Nephron progenitor cell (in vitro differentiated cells): Measurements from ENCODE around the gene PMIS2.

Source experiments
- DNase-seq: peaks from one replicate; pipeline ENCODE4 v3.0.0; 2021
- H3K27ac Mint-ChIP-seq: 2 replicates; pipeline ENCODE4 v1.8.0; 2021; ENCODE audit warnings: mild to moderate bottlenecking, moderate library complexity, mixed read lengths
- H3K27me3 Mint-ChIP-seq: 2 replicates; pipeline ENCODE4 v1.8.0; 2021; ENCODE audit warnings: mild to moderate bottlenecking, low read depth, mixed read lengths; ENCODE audit not compliant: poor library complexity
- H3K36me3 Mint-ChIP-seq: 2 replicates; pipeline ENCODE4 v1.8.0; 2021; ENCODE audit warnings: low read depth, mixed read lengths
- H3K4me1 Mint-ChIP-seq: 2 replicates; pipeline ENCODE4 v1.8.0; 2021; ENCODE audit warnings: mixed read lengths
- H3K4me3 Mint-ChIP-seq: 2 replicates; pipeline ENCODE4 v1.8.0; 2021; ENCODE audit warnings: mild to moderate bottlenecking, moderate library complexity, mixed read lengths
- H3K9me3 Mint-ChIP-seq: 2 replicates; pipeline ENCODE4 v1.8.0; 2021; ENCODE audit warnings: mild to moderate bottlenecking, moderate library complexity, mixed read lengths
- CTCF ChIP-seq: fragments of 200-600 bp; sonication (generic); IDR thresholded peaks from 2 replicates; pipeline ENCODE4 v1.5.0; 2021; ENCODE audit warnings: antibody characterized with exemption

PMIS2 gene

DNA sequence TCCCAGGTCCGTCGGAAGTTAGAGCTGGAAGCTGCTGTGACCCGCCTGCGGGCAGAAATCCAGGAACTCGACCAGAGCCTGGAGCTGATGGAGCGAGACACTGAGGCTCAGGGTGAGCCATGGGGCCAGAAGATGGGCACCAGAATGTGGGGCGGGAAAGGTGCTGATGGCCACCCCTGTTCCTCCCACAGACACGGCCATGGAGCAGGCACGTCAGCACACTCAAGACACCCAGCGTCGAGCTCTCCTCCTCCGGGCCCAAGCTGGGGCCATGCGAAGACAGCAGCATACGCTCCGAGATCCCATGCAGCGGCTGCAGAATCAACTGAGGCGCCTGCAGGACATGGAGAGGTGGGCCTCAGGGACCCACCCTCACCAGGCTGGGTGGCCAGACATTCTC, 29.1 kb downstream of the PMIS2 start:
- H3K27me3 Mint-ChIP-seq, result peaks cover 11% of the 10 kb centered on the region
- no peaks in the 10 kb centered on the region for H3K4me1 Mint-ChIP-seq
- peaks cover 18% of the 10 kb centered on the region for H3K36me3 Mint-ChIP-seq
- no peaks in the 10 kb centered on the region for H3K9me3 Mint-ChIP-seq
- H3K4me3 Mint-ChIP-seq, result no peak overlapping the region
- H3K27ac Mint-ChIP-seq, result no peak overlapping the region
- no peak for TF ChIP-seq CTCF
- no peak for DNase-seq

GRCh38 chr19:35618857-35619256, 32.9 kb downstream of the PMIS2 start:
- peaks cover 29% of the 10 kb centered on the region for H3K36me3 Mint-ChIP-seq
- no peak for TF ChIP-seq CTCF
- no peak for DNase-seq
- no peak overlapping the region for H3K4me3 Mint-ChIP-seq
- no peak overlapping the region for H3K27ac Mint-ChIP-seq
- no peaks in the 10 kb centered on the region for H3K9me3 Mint-ChIP-seq
- peaks cover 2% of the 10 kb centered on the region for H3K27me3 Mint-ChIP-seq
- no peaks in the 10 kb centered on the region for H3K4me1 Mint-ChIP-seq

DNA sequence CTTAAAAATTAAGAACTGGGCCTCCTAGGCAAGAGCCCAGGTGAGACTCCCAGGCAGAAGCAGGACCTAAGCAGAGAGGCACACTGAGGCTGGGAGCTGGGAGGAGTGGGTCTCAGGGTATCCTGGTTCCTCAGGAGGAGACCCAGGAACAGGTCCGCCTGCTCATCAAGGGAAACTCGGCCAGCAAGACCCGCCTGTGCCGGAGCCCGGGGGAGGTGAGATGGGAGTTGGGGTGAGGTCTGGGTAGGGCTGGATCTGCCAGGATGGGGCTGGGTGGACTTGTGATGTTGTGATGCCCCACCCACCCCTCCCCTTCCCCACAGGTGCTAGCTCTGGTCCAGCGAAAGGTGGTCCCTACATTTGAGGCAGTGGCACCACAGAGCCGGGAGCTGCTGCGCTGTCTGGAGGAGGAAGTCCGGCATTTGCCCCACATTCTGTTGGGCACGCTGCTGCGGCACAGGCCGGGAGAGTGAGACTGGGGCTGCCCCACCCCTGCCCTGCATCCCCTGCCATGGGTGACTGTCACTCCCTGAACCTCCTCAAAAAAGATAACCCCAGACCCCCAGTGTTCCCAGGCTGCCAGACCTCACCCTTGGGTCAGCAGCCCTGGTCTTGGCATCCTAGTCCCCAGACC, 33.4 kb downstream of the PMIS2 start:
- H3K36me3 Mint-ChIP-seq, result peaks cover 29% of the 10 kb centered on the region
- no peak overlapping the region for H3K4me3 Mint-ChIP-seq
- no peaks in the 10 kb centered on the region for H3K9me3 Mint-ChIP-seq
- H3K27me3 Mint-ChIP-seq, result peaks cover 2% of the 10 kb centered on the region
- H3K4me1 Mint-ChIP-seq, result no peaks in the 10 kb centered on the region
- no peak for TF ChIP-seq CTCF
- DNase-seq, result no peak
- no peak overlapping the region for H3K27ac Mint-ChIP-seq

- Mint-ChIP-seq H3K36me3 (peaks cover 24% of the 10 kb centered on the region), H3K27me3 (peaks cover 2% of the 10 kb centered on the region), H3K4me3 (no peak overlapping the region), H3K27ac (no peak overlapping the region), H3K9me3 (no peaks in the 10 kb centered on the region), H3K4me1 (no peaks in the 10 kb centered on the region)
- TF ChIP-seq CTCF, result no peak
- DNase-seq, result no peak
Measured at GRCh38 chr19:35620001-35620400, 34.0 kb downstream of the PMIS2 start.

DNA sequence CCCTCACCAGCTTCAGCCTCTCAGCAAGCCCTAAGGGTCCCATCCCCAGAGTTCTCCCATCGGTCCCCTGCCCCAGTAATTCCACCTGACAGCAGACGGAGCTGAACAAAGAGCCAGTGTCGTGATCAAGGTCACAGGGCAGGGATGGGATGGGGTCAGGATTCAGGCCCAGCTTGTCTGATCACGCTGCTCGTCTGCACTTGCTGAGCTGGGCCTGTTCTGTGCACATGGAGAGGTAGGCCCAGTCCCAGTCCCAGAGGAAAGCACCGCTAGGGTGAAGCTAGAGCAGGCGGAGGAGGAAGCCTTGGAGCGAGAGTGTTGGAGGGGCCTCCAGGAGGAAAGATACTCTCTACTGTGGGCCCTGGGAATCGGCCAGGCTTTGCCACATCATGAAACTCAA, 35.7 kb downstream of the PMIS2 start:
- no peaks in the 10 kb centered on the region for H3K9me3 Mint-ChIP-seq
- no peaks in the 10 kb centered on the region for H3K4me1 Mint-ChIP-seq
- peak overlapping the region; percentile 89 for H3K27ac Mint-ChIP-seq
- no peak overlapping the region for H3K4me3 Mint-ChIP-seq
- TF ChIP-seq CTCF, result no peak
- no peak for DNase-seq
- peaks cover 2% of the 10 kb centered on the region for H3K27me3 Mint-ChIP-seq
- H3K36me3 Mint-ChIP-seq, result peaks cover 13% of the 10 kb centered on the region

GRCh38 chr19:35622750-35623149, 36.8 kb downstream of the PMIS2 start:
- Mint-ChIP-seq H3K4me3 (no peak overlapping the region), H3K27ac (peak overlapping the region; percentile 92), H3K27me3 (peaks cover 2% of the 10 kb centered on the region)

More at GRCh38 chr19:35622750-35623149, 36.8 kb downstream of the PMIS2 start:
- Mint-ChIP-seq H3K9me3 (no peaks in the 10 kb centered on the region), H3K4me1 (no peaks in the 10 kb centered on the region), H3K36me3 (peaks cover 11% of the 10 kb centered on the region)
- no peak for DNase-seq
- no peak for TF ChIP-seq CTCF
